Testis (tissue), 3 donors: ENCODE results near the gene LLGL2. TPM values are rescaled to one million over a fixed set of nuclear protein-coding genes. Genes with fewer than 3 reads are reported as not detected.

Experiments
- DNase-seq: peaks from one replicate; pipeline ENCODE4 v3.0.0-alpha.2; 2019
- H3K27ac ChIP-seq, 2 donors: fragments of 200-600 bp; sonication (generic); one replicate each; pipeline ENCODE4 v1.5.1; 2019
- H3K27me3 ChIP-seq: fragments of 200-600 bp; sonication (generic); one replicate; pipeline ENCODE4 v1.5.1; 2019
- H3K36me3 ChIP-seq: fragments of 200-600 bp; sonication (generic); one replicate; pipeline ENCODE4 v1.5.1; 2017; ENCODE audit warnings: low read depth; ENCODE audit errors: missing control alignments
- H3K4me1 ChIP-seq: fragments of 200-600 bp; sonication (generic); one replicate; pipeline ENCODE4 v1.5.1; 2019
- H3K4me3 ChIP-seq, 2 donors: fragments of 200-600 bp; sonication (generic); one replicate each; pipeline ENCODE4 v1.5.1; 2017 to 2019
- H3K9me3 ChIP-seq: fragments of 200-600 bp; sonication (generic); one replicate; pipeline ENCODE4 v1.5.1; 2017
- CTCF ChIP-seq, 3 experiments: fragments of 450-650 bp in 2 of 3; fragments of 200-600 bp in 1 of 3; sonication (generic) in 1 of 3; IDR thresholded peaks; one replicate each; pipeline ENCODE4 v1.5.1; 2016 to 2019; ENCODE audit warnings: antibody characterized with exemption in 3 of 3, mild to moderate bottlenecking in 2 of 3, moderate library complexity in 1 of 3
- POLR2A ChIP-seq: fragments of 450-650 bp; IDR thresholded peaks from one replicate; pipeline ENCODE4 v1.6.1; 2017; ENCODE audit warnings: antibody characterized with exemption, mild to moderate bottlenecking, moderate library complexity
- WGBS, 2 donors: methylation state at CpG; one replicate each; pipeline ENCODE4 v1.1.5; 2018; 5-methylcytosine and 5-hydroxymethylcytosine counted together
- intact Hi-C: fragments of 100-400 bp; cut with DNase I; formaldehyde crosslinking; loops from one replicate; pipeline ENCODE4 v1.15.1; 2023; ENCODE audit warnings: low total_unique reads
- polyA plus RNA-seq: library from polyadenylated mRNA; stranded (reverse); fragments of 350-450 nt; fragmentation: Illumina TruSeq; extraction: RNeasy Lipid Tissue Mini Kit (QIAGEN cat#74804); gene quantifications from one replicate; pipeline ENCODE4 v1.2.3, GENCODE V29; 2014; ENCODE audit warnings: low read depth, low replicate concordance; ENCODE audit not compliant: insufficient read depth
- total RNA-seq, 2 donors: library from RNA; depleted of rRNA; stranded (reverse); fragments of >200 nt; gene quantifications; one replicate each; pipeline ENCODE4 v1.2.3, GENCODE V29; 2016

LLGL2 gene
- total and polyA plus RNA-seq, 3 donors from 2014 or later = 20.6 to 34.3 (median 22.9) TPM

GRCh38 chr17:75595284-75595919, 69.9 kb downstream of the LLGL2 start:
- Histone ChIP-seq H3K27ac (no peak overlapping the region), H3K4me1 (no peaks in the 10 kb centered on the region), H3K27me3 (no peaks in the 10 kb centered on the region), H3K9me3 (no peaks in the 10 kb centered on the region), H3K36me3 (no peaks in the 10 kb centered on the region), H3K4me3 (no peak overlapping the region)
- 60 to 78% methylated on average over 2 to 13 of the region's 13 CpGs for WGBS, 2 donors
- no peak for DNase-seq
- intact Hi-C loops = no loop called here
- TF ChIP-seq POLR2A (no peak), CTCF (IDR thresholded peaks at IDR 0.05) (no peak)

GRCh38 chr17:75595920-75596313, 70.4 kb downstream of the LLGL2 start:
- Histone ChIP-seq H3K4me3 (no peak overlapping the region), H3K4me1 (no peaks in the 10 kb centered on the region), H3K27ac (no peak overlapping the region), H3K36me3 (no peaks in the 10 kb centered on the region), H3K9me3 (no peaks in the 10 kb centered on the region), H3K27me3 (no peaks in the 10 kb centered on the region)
- TF ChIP-seq POLR2A = no peak
- 90 to 94% methylated on average over 6 of the region's 6 CpGs for WGBS, 2 donors
- intact Hi-C loops = no loop called here
- DNase-seq = no peak

GRCh38 chr17:75596320-75597087, 71.0 kb downstream of the LLGL2 start:
- no peak overlapping the region for H3K4me3 ChIP-seq
- DNase-seq = no peak
- TF ChIP-seq POLR2A (no peak), CTCF (IDR thresholded peaks at IDR 0.05) (no peak)
- intact Hi-C loops = no loop called here
- H3K36me3 ChIP-seq = no peaks in the 10 kb centered on the region
- no peaks in the 10 kb centered on the region for H3K4me1 ChIP-seq
- no peak overlapping the region for H3K27ac ChIP-seq
- H3K27me3 ChIP-seq = no peaks in the 10 kb centered on the region
- 93 to 94% methylated on average over 8 to 16 of the region's 17 CpGs for WGBS, 2 donors
- no peaks in the 10 kb centered on the region for H3K9me3 ChIP-seq

- no peaks in the 10 kb centered on the region for H3K27me3 ChIP-seq
- 75 to 80% methylated on average over 23 to 28 of the region's 28 CpGs for WGBS, 2 donors
- no peaks in the 10 kb centered on the region for H3K36me3 ChIP-seq
- H3K4me1 ChIP-seq = no peaks in the 10 kb centered on the region
- DNase-seq = peak; percentile 69
- intact Hi-C loops = no loop called here
- H3K27ac ChIP-seq = no peak overlapping the region
- H3K4me3 ChIP-seq = no peak overlapping the region
- TF ChIP-seq CTCF (IDR thresholded peaks at IDR 0.05) = peak in 2 of 3 experiments; percentile 51 to 64
- TF ChIP-seq POLR2A = no peak
- no peaks in the 10 kb centered on the region for H3K9me3 ChIP-seq
Measured at GRCh38 chr17:75601057-75601987, 75.8 kb downstream of the LLGL2 start.

- H3K4me1 ChIP-seq = no peaks in the 10 kb centered on the region
- H3K9me3 ChIP-seq = no peaks in the 10 kb centered on the region
- 97 to 99% methylated on average over 6 to 8 of the region's 12 CpGs for WGBS, 2 donors
- DNase-seq = no peak
- H3K36me3 ChIP-seq = no peaks in the 10 kb centered on the region
- intact Hi-C loops = no loop called here
- no peaks in the 10 kb centered on the region for H3K27me3 ChIP-seq
- TF ChIP-seq CTCF (IDR thresholded peaks at IDR 0.05) = no peak
- TF ChIP-seq POLR2A = no peak
- no peak overlapping the region for H3K4me3 ChIP-seq
- H3K27ac ChIP-seq = no peak overlapping the region
Measured at GRCh38 chr17:75602644-75603043, 77.1 kb downstream of the LLGL2 start.
